Activated naive CD8-positive, alpha-beta T cell treated with anti-CD3 and anti-CD28 coated beads, Interleukin-2, amount 10 ng/mL, durations not matched to agents 7 days and 5 days (primary cell): ENCODE results near the gene STARD13. TPM values are rescaled to one million over a fixed set of nuclear protein-coding genes. Genes with fewer than 3 reads are reported as not detected.
A peak's percentile ranks its signal among the peaks of the same experiment; 100 is the strongest.

Experiments
- ATAC-seq: fragments of 150-1000 bp; cut with Tn5 transposase; one replicate; pipeline ENCODE4 v1.10.0; 2021; ENCODE audit warnings: low read depth, moderate library complexity
- POLR2A ChIA-PET: fragments of 350-600 bp; sonication (Branson Sonifier 250); formaldehyde crosslinking; loops from one replicate; lab custom pipeline; 2021; ENCODE audit warnings: antibody characterized with exemption; lab: Charles Lee
- DNase-seq: peaks from one replicate; pipeline ENCODE4 v3.0.0; 2021
- H3K27ac Mint-ChIP-seq: one replicate; pipeline ENCODE4 v1.8.0; 2022; ENCODE audit warnings: mild to moderate bottlenecking, mixed read lengths
- H3K27me3 Mint-ChIP-seq: one replicate; pipeline ENCODE4 v1.8.0; 2022; ENCODE audit warnings: mild to moderate bottlenecking, moderate library complexity, mixed read lengths
- H3K36me3 Mint-ChIP-seq: one replicate; pipeline ENCODE4 v1.8.0; 2021; ENCODE audit warnings: mild to moderate bottlenecking, mixed read lengths
- H3K4me1 Mint-ChIP-seq: one replicate; pipeline ENCODE4 v1.8.0; 2021; ENCODE audit warnings: mixed read lengths
- H3K4me3 Mint-ChIP-seq: one replicate; pipeline ENCODE4 v1.8.0; 2022; ENCODE audit warnings: mild to moderate bottlenecking, moderate library complexity, mixed read lengths
- H3K9me3 Mint-ChIP-seq: one replicate; pipeline ENCODE4 v1.8.0; 2021; ENCODE audit warnings: mixed read lengths
- total RNA-seq, 2 experiments: library from RNA; stranded (reverse); gene quantifications; one replicate each; pipeline ENCODE4 v1.2.3, GENCODE V29; 2021

The STARD13 gene
- total RNA-seq, 2 experiments from 2014 or later = 0.17 to 0.33 TPM

DNA sequence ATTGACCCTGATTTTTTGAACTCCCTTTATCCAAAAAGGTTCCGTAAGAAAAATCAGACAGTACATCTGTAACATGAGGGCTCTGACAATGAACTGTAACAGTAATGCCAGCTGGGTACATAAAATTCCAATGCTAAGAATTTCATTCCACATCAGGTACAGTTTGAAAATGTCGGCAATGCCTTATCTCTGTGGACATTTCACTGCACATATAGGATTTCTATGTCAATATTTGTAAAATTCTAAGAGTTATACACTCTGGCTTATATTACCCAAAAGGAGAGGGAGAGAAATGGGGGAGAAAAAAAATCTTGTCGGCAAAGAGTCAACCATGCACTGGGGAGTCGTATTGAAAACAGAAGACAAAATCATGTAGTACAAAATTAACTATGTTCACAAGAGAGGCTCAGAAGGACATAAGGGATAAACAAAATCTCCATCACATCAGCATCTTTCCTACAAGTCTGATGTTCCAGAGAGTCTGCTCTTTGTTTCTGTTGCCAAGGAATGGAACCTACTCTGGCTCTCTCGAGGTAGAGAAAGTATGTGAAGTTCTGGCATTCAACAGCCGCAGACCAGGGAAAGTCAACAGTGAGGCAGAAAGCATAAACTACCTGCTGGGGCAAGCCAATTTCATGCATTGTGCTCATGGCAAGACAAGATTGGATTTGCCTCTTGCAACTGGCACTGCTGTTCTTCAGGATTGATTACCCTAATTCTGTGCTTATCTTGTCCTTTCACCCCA, 72.4 kb downstream of the STARD13 start:
- peaks cover 12% of the 10 kb centered on the region for H3K27me3 Mint-ChIP-seq
- POLR2A ChIA-PET = no interaction called here
- no peaks in the 10 kb centered on the region for H3K4me1 Mint-ChIP-seq
- ATAC-seq = no peak
- no peaks in the 10 kb centered on the region for H3K9me3 Mint-ChIP-seq
- H3K27ac Mint-ChIP-seq = no peak overlapping the region
- H3K36me3 Mint-ChIP-seq = no peaks in the 10 kb centered on the region
- no peak overlapping the region for H3K4me3 Mint-ChIP-seq
- DNase-seq = no peak

DNA sequence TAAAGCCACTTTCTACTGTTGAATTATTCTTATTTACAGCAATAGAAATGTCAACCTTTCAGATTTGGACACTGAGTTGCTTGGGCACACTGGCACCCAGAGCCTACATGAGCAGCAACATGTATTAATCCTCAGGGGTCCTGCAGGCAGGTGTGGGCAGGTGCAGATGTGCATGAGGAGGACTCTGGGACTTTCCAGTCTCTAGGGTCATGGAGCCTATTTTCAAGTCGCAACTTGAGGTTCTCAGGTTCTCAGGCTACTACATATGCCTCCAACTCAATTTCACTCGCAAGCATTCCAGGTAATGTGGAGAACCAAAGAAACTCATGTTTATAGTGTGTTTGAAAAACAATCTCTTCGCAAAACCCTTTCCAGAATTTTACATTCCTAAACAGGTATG, 73.2 kb downstream of the STARD13 start:
- POLR2A ChIA-PET = no interaction called here
- Mint-ChIP-seq H3K36me3 (no peaks in the 10 kb centered on the region), H3K9me3 (no peaks in the 10 kb centered on the region), H3K4me1 (peaks cover 3% of the 10 kb centered on the region), H3K4me3 (no peak overlapping the region), H3K27me3 (peaks cover 15% of the 10 kb centered on the region), H3K27ac (no peak overlapping the region)
- no peak for DNase-seq
- no peak for ATAC-seq

DNA sequence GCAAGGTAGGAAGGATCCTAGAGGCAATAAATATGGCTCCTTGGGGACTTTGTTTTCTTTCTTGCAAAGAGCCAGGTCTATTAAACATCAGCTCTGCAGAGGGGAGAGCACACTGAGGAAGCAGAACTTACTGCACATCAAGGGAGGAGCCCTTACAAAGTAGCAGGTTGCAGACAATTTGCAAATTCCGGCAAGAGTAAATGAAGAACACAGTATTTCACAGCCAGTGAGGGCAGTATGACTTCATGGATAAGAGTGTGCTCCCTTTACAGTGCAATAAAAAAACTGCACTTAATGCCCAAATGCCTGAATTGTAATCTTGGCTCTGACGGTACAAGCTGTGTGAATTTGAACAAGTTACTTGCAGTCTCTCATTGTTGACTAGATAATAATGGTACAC, 75.5 kb downstream of the STARD13 start:
- Mint-ChIP-seq H3K27ac (no peak overlapping the region), H3K36me3 (no peaks in the 10 kb centered on the region), H3K9me3 (no peaks in the 10 kb centered on the region), H3K4me1 (peaks cover 18% of the 10 kb centered on the region), H3K27me3 (peaks cover 14% of the 10 kb centered on the region), H3K4me3 (no peak overlapping the region)
- ATAC-seq (no peak), DNase-seq (no peak)
- POLR2A ChIA-PET = no interaction called here

DNA sequence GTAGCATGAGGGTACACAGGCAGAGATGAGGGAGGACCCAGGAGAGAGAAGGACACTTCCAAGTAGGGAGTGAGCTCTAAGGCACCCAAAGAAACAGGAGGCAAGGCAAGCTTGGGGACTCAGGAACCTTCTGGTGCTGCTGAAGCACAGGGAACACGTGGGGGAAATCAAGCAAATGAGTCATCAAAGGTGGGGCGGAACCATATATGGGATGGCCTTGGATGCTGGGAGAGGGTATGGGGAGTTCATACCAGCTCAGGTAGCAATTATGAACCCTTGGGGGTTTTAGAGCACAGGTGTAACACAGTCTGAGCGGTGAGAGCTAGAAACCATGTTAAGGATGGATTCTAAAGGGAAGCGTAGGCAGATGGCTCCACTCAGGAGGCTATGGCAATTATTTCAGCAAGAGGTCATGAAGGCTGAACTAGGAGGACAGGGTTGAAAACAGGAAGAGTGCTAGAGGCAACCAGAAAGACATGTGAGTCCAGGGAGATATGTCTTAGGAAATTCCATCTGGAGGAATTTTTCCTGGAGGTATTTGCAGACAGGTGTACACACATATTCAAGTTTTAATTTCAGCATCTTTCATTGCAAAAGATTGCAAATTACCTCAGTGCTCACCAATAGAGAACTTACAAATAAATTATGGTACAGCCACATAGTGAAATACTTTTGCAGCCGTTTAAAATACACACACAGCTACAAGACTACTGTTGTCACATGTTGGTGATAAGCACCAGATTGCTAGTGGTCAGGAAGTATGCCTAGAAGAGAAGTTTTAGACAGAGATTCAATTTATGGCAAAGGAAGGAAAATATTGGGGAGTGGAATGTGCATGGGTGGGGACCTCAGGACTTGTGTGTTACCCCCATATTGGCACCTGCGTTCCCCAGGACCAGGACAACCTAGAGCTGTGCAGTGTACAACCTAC, 77.0 kb downstream of the STARD13 start:
- POLR2A ChIA-PET = no interaction called here
- Mint-ChIP-seq H3K36me3 (no peaks in the 10 kb centered on the region), H3K27me3 (peaks cover 13% of the 10 kb centered on the region), H3K9me3 (no peaks in the 10 kb centered on the region), H3K4me1 (peaks cover 24% of the 10 kb centered on the region), H3K4me3 (no peak overlapping the region), H3K27ac (no peak overlapping the region)
- DNase-seq (no peak), ATAC-seq (no peak)

DNA sequence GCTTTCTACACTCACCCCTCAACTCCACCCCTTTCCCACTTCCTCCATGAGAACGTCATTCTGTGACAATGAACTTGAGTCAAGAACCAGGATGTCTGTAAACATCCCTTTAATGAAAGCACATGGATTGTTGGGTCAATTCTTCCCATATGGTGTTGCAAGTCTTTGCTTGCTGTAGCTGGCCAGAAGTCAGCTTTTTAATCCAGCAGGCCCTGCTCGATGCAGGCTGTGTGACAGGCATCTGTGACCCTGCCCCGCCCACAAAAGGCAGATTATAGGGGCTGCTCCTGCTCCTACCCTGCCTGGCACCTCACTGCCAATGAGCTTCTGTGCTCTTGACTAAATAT, 78.0 kb downstream of the STARD13 start:
- H3K4me1 Mint-ChIP-seq = peaks cover 24% of the 10 kb centered on the region
- H3K36me3 Mint-ChIP-seq = no peaks in the 10 kb centered on the region
- POLR2A ChIA-PET = no interaction called here
- ATAC-seq (no peak), DNase-seq (no peak)
- no peak overlapping the region for H3K4me3 Mint-ChIP-seq
- H3K27me3 Mint-ChIP-seq = peaks cover 13% of the 10 kb centered on the region
- no peaks in the 10 kb centered on the region for H3K9me3 Mint-ChIP-seq
- H3K27ac Mint-ChIP-seq = no peak overlapping the region

DNA sequence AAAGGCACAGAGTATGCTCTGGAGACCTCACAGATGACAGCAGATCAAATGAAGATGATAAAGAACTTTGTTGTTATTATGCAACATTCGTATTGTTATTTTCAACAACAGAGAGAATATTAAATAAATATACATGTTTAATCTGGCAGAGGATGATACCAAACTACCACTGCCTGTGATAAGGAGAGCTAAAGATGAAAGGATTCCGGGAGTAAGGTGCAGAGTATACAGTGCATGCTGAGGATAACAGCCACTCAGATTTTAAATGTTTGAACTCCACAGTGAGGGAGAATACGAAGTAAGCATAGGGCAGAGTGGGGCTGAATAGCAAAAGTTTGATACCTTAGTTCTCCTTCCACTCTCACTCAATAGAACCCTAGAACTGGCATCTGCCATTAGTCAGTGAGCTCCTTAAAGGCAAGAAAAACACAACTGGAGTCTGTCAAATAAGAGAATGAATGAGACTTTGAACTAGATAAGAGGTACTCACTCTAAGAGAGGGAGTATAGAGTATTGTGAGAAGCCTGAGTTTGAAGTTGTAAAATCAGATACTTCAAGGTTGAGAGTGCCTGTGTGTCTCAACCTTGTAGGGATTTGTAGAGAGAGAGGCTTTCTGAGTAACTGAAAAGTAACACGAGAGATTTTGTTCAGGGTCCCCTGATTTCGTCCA, 78.5 kb downstream of the STARD13 start:
- H3K27me3 Mint-ChIP-seq = peaks cover 11% of the 10 kb centered on the region
- H3K4me1 Mint-ChIP-seq = peaks cover 24% of the 10 kb centered on the region
- POLR2A ChIA-PET = no interaction called here
- no peak overlapping the region for H3K4me3 Mint-ChIP-seq
- no peak overlapping the region for H3K27ac Mint-ChIP-seq
- DNase-seq (no peak), ATAC-seq (no peak)
- H3K36me3 Mint-ChIP-seq = no peaks in the 10 kb centered on the region
- H3K9me3 Mint-ChIP-seq = no peaks in the 10 kb centered on the region

DNA sequence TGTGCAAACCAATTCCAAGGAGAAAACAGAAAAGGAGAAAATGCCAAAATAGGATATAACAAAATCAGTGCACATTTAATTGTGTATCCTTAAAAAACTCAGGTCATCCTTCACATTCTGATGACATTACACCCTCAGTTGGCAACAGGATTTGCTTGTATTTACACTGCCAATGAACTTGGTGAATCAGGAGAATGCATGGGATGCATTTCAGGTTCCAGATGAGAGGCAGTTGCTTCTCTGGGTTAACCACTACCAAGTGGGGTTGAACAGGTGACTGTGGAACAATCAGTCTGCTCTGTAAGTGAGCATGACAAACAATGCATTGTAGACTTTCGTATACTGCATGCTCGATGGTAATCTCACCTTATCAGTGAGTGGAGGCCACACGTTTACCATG, 79.1 kb downstream of the STARD13 start:
- Mint-ChIP-seq H3K4me3 (no peak overlapping the region), H3K36me3 (no peaks in the 10 kb centered on the region)
- DNase-seq = no peak

DNA sequence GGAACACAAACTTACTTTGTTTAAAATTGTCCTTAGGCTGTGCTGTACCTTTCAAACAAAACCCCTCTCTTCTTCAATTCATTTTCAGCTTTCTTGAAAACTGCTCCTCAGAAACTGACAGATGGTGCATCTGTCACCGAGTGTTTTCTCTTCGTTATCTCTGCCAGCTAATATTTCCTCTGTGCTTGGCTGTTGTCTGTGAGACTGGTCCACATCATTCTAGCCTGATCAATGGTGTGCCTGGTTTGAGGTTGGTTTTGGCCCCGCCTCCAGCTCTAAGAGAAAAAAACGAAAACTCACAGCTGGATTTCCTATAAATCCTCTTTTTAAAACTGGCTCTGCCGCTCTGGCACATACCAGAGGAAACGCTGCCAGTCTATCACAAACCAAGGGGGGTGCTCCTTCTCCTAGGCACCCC, 79.7 kb downstream of the STARD13 start:
- POLR2A ChIA-PET = no interaction called here
- Mint-ChIP-seq H3K9me3 (no peaks in the 10 kb centered on the region), H3K4me3 (peak overlapping the region; percentile 35), H3K36me3 (no peaks in the 10 kb centered on the region), H3K27me3 (peaks cover 10% of the 10 kb centered on the region), H3K27ac (peak overlapping the region; percentile 30), H3K4me1 (peaks cover 24% of the 10 kb centered on the region)
- no peak for ATAC-seq
- DNase-seq = no peak

More for the DNA sequence above, 79.1 kb downstream of the STARD13 start:
- H3K27me3 Mint-ChIP-seq = peaks cover 10% of the 10 kb centered on the region
- POLR2A ChIA-PET = no interaction called here
- no peaks in the 10 kb centered on the region for H3K9me3 Mint-ChIP-seq
- H3K27ac Mint-ChIP-seq = no peak overlapping the region
- no peak for ATAC-seq
- H3K4me1 Mint-ChIP-seq = peaks cover 24% of the 10 kb centered on the region

DNA sequence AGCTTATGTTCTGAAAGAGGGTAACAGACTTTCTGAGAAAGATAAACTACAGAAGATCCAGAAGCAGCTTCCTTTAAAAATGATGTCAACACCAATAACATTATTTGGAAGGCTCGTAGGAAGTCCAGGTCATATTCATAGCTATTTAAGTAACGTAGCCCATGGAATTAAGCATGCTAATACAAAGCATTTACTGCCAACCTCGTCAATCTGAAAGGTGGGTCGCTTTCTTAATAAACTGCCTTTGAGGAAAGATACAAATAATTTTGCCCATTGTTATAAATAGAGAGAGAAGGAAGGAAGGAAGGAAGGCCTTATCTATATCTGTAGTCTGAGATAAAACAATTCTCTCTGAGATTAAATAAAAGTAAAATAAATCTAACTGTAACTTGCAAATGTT, 80.3 kb downstream of the STARD13 start:
- Mint-ChIP-seq H3K9me3 (no peaks in the 10 kb centered on the region), H3K4me1 (peaks cover 24% of the 10 kb centered on the region), H3K36me3 (no peaks in the 10 kb centered on the region), H3K27me3 (peaks cover 10% of the 10 kb centered on the region), H3K4me3 (no peak overlapping the region), H3K27ac (no peak overlapping the region)
- POLR2A ChIA-PET = no interaction called here
- DNase-seq = no peak
- no peak for ATAC-seq

DNA sequence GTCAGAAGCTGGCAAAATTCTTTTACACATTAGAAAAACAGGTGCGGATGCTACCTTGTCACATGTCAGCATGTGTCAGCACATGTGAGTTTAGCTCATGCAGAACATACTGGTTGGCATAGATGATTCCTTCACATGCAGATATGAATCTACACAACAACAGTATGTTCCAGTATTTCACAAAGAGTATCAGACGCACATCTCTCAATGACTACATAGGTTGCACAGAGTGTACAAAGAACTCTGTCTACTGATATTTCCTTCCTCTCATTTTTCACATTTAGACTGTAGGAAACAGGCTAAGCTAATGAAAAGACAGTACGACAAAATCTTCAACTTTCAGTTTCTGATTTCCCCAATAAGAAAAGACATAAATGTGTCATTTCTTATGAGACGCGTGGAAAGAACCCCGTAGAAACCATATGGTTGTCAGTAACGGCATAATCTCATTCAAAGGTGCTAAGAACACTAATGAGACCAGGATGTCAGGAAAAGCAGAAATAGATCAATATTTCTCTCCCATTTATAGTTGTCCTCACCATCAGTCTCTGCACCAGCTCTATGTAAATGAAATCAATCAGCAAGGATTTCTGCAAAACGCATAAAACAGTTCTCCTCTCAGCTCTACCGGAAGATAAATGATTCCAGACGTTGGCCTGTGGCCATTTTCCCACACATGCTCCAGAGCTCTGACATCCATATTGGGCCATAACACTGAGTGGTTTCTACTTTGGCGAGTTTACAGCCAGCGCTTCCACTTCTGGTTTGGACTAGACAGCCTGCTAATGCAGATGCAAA, 81.2 kb downstream of the STARD13 start:
- H3K27ac Mint-ChIP-seq = no peak overlapping the region
- no peaks in the 10 kb centered on the region for H3K36me3 Mint-ChIP-seq
- ATAC-seq (no peak), DNase-seq (no peak)
- peak overlapping the region; percentile 14 for H3K4me3 Mint-ChIP-seq
- POLR2A ChIA-PET = no interaction called here
- peaks cover 24% of the 10 kb centered on the region for H3K4me1 Mint-ChIP-seq
- peaks cover 4% of the 10 kb centered on the region for H3K27me3 Mint-ChIP-seq
- H3K9me3 Mint-ChIP-seq = no peaks in the 10 kb centered on the region

DNA sequence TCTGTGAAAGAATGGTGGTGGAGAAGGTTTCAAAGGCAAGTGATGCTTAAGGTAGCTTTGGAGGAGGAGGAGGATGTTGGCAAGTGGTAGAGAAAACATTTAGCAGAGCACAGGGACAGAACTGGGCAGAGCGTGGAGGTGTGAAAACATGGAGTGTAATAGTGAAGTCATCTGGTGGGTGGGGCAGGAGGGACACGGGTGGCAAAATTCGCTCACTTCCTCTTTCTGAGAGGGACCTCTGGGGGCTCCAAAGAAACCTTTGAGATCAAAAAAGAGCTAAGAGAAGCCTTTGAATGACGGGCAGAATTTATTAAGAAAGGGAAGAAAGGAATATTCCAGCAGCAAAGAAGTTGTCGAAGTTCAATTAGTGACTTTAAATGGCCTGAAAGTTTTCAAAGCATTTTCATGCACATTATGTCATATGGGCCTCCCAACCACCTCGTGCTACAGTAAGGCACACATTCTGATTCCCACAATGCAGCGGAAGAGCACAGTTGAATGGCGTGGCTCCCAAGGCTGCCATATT, 82.8 kb downstream of the STARD13 start:
- DNase-seq (no peak), ATAC-seq (no peak)
- POLR2A ChIA-PET = no interaction called here
- H3K9me3 Mint-ChIP-seq = no peaks in the 10 kb centered on the region
- H3K36me3 Mint-ChIP-seq = no peaks in the 10 kb centered on the region
- H3K27me3 Mint-ChIP-seq = peaks cover 1% of the 10 kb centered on the region
- H3K4me1 Mint-ChIP-seq = peaks cover 24% of the 10 kb centered on the region
- H3K4me3 Mint-ChIP-seq = no peak overlapping the region
- no peak overlapping the region for H3K27ac Mint-ChIP-seq

DNA sequence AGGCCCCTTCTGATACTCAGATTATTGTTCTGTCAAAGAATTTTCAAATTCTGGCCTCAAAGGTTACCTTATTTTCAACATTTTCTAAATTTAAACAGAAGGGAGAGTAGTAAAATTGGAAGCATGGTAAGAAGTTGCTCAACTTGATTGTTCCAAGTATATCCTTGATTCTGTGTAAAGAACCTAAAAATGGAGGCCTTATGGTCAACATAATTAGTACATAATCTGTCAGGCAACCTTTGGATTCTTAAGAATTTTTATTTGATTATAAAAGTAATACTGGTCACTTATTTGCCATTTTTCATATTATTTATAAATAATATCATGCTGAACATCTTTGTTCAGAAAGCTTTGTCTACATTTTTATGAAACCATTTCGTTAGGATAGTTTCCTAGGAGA, 83.9 kb downstream of the STARD13 start:
- no peak for ATAC-seq
- Mint-ChIP-seq H3K27ac (no peak overlapping the region), H3K4me1 (peaks cover 16% of the 10 kb centered on the region), H3K9me3 (no peaks in the 10 kb centered on the region), H3K27me3 (no peaks in the 10 kb centered on the region), H3K4me3 (no peak overlapping the region), H3K36me3 (no peaks in the 10 kb centered on the region)
- DNase-seq = no peak
- POLR2A ChIA-PET = no interaction called here
